HG02642 (cell line): Measurements from ENCODE around the gene OLFML2B.

Experiments
- ATAC-seq: cut with Tn5 transposase; IDR thresholded peaks from one replicate; pipeline ENCODE4 v1.9.1; 2021; ENCODE audit warnings: mild to moderate bottlenecking; ENCODE audit not compliant: unreplicated experiment, poor library complexity

The OLFML2B gene

GRCh38 chr1:162009501-162010174 is 14.0 kb downstream of the OLFML2B start:
- ATAC-seq: no peak

GRCh38 chr1:162008799-162009198 is 14.9 kb downstream of the OLFML2B start:
- no peak for ATAC-seq

- ATAC-seq: no peak
Observed at GRCh38 chr1:162007466-162007865, 16.2 kb downstream of the OLFML2B start.

- ATAC-seq: no peak
Observed at GRCh38 chr1:162006081-162006480, 17.6 kb downstream of the OLFML2B start.

- ATAC-seq: no peak
Observed at GRCh38 chr1:162004441-162004950, 19.2 kb downstream of the OLFML2B start.

- no peak for ATAC-seq
Observed at GRCh38 chr1:162003830-162004215, 19.8 kb downstream of the OLFML2B start.

- ATAC-seq: no peak
Observed at GRCh38 chr1:162003061-162003829, 20.4 kb downstream of the OLFML2B start.

- no peak for ATAC-seq
Observed at GRCh38 chr1:162000053-162000420, 23.6 kb downstream of the OLFML2B start.

GRCh38 chr1:161999301-162000052 is 24.2 kb downstream of the OLFML2B start:
- ATAC-seq: no peak

- no peak for ATAC-seq
Observed at GRCh38 chr1:161998811-161999210, 24.9 kb downstream of the OLFML2B start.

- no peak for ATAC-seq
Observed at GRCh38 chr1:161997152-161997551, 26.5 kb downstream of the OLFML2B start.

- no peak for ATAC-seq
Observed at GRCh38 chr1:161994175-161994668, 29.4 kb downstream of the OLFML2B start.

- ATAC-seq: no peak
Observed at GRCh38 chr1:161993576-161993975, 30.1 kb downstream of the OLFML2B start.

GRCh38 chr1:161989786-161990185 is 33.9 kb downstream of the OLFML2B start:
- ATAC-seq: no peak

GRCh38 chr1:161989108-161989507 is 34.6 kb downstream of the OLFML2B start:
- ATAC-seq: no peak

- no peak for ATAC-seq
Observed at GRCh38 chr1:161988413-161988812, 35.3 kb downstream of the OLFML2B start.

- ATAC-seq: no peak
Observed at GRCh38 chr1:161987872-161988271, 35.8 kb downstream of the OLFML2B start.

- ATAC-seq: no peak
Observed at GRCh38 chr1:161987303-161987702, 36.4 kb downstream of the OLFML2B start.

- no peak for ATAC-seq
Observed at GRCh38 chr1:161986328-161986727, 37.3 kb downstream of the OLFML2B start.

- no peak for ATAC-seq
Observed at GRCh38 chr1:161985301-161985822, 38.3 kb downstream of the OLFML2B start.

- no peak for ATAC-seq
Observed at GRCh38 chr1:161983725-161984124, 39.9 kb downstream of the OLFML2B start.
